ENCODE data around the gene BATF2. TPM values are rescaled to one million over a fixed set of nuclear protein-coding genes. Genes with fewer than 3 reads are reported as not detected.
"Not testable (repeated sequence)": the region's sequence is repeated elsewhere in the genome, so short reads cannot be mapped to it uniquely, and the experiment has no call there.

BATF2 gene
- total and polyA plus RNA-seq, 2 experiments from 2014 or later: 0.79 to 4.0 TPM

- Histone ChIP-seq H3K4me3 (peak overlapping the region; percentile 85), H2AFZ (peak overlapping the region; percentile 93), H3K4me1 (ENCODE audit: insufficient read depth) (peaks cover 13% of the 10 kb centered on the region; the same call in 1 of the 2 replicates), H3K4me2 (ENCODE audit: unreplicated experiment) (peak overlapping the region; percentile 74), H3K9me3 (ENCODE audit: low read depth) (no peaks in the 10 kb centered on the region), H3K9me2 (ENCODE audit: insufficient read depth) (no peaks in the 10 kb centered on the region), H3F3A (ENCODE audit: insufficient read depth) (peaks cover 5% of the 10 kb centered on the region; the same call in 1 of the 2 replicates), H3K36me3 (ENCODE audit: low read depth) (no peaks in the 10 kb centered on the region), H3K9ac (peak overlapping the region; percentile 74; the same call in 1 of the 2 replicates), H3K27me3 (replicated peaks; ENCODE audit: insufficient read depth) (no peaks in the 10 kb centered on the region), H4K20me1 (ENCODE audit: insufficient read depth) (no peaks in the 10 kb centered on the region), H3K79me2 (ENCODE audit: insufficient read depth) (peaks cover 6% of the 10 kb centered on the region; the same call in 1 of the 2 replicates), H3K27ac (peak overlapping the region; percentile 56)
- TF ChIP-seq EZH2phosphoT487 (IDR thresholded peaks at IDR 0.05; ENCODE audit: insufficient read depth, low read depth): no peak
- TF ChIP-seq EZH2 (IDR thresholded peaks at IDR 0.05; ENCODE audit: insufficient read depth, poor library complexity, severe bottlenecking): no peak
- DNase-seq: peak; percentile 72
- in situ Hi-C loops (cut with MboI): no loop called here
- 41 to 44% methylated on average over 10 of the region's 10 CpGs for WGBS, 2 experiments (ENCODE audit: low coverage in 1 of 2, low lambda C conversion rate in 2 of 2, missing lambda C conversion rate in 2 of 2)
Measured at GRCh38 chr11:65026810-65027209, 30.0 kb upstream of the BATF2 start.

GRCh38 chr11:65023502-65023901 is 26.7 kb upstream of the BATF2 start:
- H3F3A ChIP-seq (ENCODE audit: insufficient read depth); H3K9ac ChIP-seq; H2AFZ ChIP-seq; H3K79me2 ChIP-seq (ENCODE audit: insufficient read depth); H3K36me3 ChIP-seq (ENCODE audit: low read depth); H3K4me3 ChIP-seq; H3K27ac ChIP-seq; H3K9me3 ChIP-seq (ENCODE audit: low read depth); in situ Hi-C loops (cut with MboI); H3K27me3 ChIP-seq (replicated peaks; ENCODE audit: insufficient read depth); H3K4me2 ChIP-seq (ENCODE audit: unreplicated experiment); H3K4me1 ChIP-seq (ENCODE audit: insufficient read depth); H3K9me2 ChIP-seq (ENCODE audit: insufficient read depth); DNase-seq; H4K20me1 ChIP-seq (ENCODE audit: insufficient read depth): not testable (repeated sequence)
- 76 to 81% methylated on average over 8 of the region's 8 CpGs for WGBS, 2 experiments (ENCODE audit: low coverage in 1 of 2, low lambda C conversion rate in 2 of 2, missing lambda C conversion rate in 2 of 2)

GRCh38 chr11:65021509-65021908 is 24.7 kb upstream of the BATF2 start:
- H4K20me1 ChIP-seq (ENCODE audit: insufficient read depth): no peaks in the 10 kb centered on the region
- H3K4me1 ChIP-seq (ENCODE audit: insufficient read depth): no peaks in the 10 kb centered on the region
- no peaks in the 10 kb centered on the region for H3K27me3 ChIP-seq (replicated peaks; ENCODE audit: insufficient read depth)
- H3K27ac ChIP-seq: no peak overlapping the region
- 0 out of 2 replicates have a peak, but pooled peaks cover 3% of the 10 kb centered on the region for H3K79me2 ChIP-seq (ENCODE audit: insufficient read depth)
- no peaks in the 10 kb centered on the region for H3K9me2 ChIP-seq (ENCODE audit: insufficient read depth)
- no peak for DNase-seq
- 93 to 95% methylated on average over 6 to 11 of the region's 11 CpGs for WGBS, 2 experiments (ENCODE audit: low coverage in 1 of 2, low lambda C conversion rate in 2 of 2, missing lambda C conversion rate in 2 of 2)
- TF ChIP-seq EZH2phosphoT487 (IDR thresholded peaks at IDR 0.05; ENCODE audit: insufficient read depth, low read depth): no peak
- no peaks in the 10 kb centered on the region for H3F3A ChIP-seq (ENCODE audit: insufficient read depth)
- no peaks in the 10 kb centered on the region for H3K36me3 ChIP-seq (ENCODE audit: low read depth)
- no peak overlapping the region for H3K4me2 ChIP-seq (ENCODE audit: unreplicated experiment)
- H3K9me3 ChIP-seq (ENCODE audit: low read depth): no peaks in the 10 kb centered on the region
- H2AFZ ChIP-seq: no peak overlapping the region
- in situ Hi-C loops (cut with MboI): no loop called here
- H3K9ac ChIP-seq: no peak overlapping the region
- no peak overlapping the region for H3K4me3 ChIP-seq

DNA sequence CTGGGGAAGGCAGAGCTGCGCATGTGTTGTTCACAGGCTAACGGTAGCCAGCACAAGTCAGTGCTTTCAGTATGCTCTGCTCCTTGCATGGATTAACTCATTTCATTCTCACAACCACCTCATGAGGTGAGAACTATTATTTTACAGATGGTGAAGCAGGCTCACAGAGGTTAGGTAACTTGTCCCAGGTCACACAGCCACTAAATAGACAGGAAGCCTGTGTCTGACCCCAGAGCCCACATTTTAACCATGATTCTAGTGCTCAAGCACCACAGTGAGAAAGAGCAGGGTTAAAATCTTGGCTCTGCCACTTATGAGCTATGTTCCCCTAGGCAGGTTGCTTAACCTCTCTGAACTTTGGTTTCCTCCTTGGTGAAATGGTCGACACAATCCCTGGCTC is 24.2 kb upstream of the BATF2 start:
- no peaks in the 10 kb centered on the region for H3K36me3 ChIP-seq (ENCODE audit: low read depth)
- no peak for DNase-seq
- WGBS, 2 experiments (ENCODE audit: low coverage in 1 of 2, low lambda C conversion rate in 2 of 2, missing lambda C conversion rate in 2 of 2): 85 to 86% methylated on average over 3 of the region's 3 CpGs
- no peak for TF ChIP-seq EZH2 (IDR thresholded peaks at IDR 0.05; ENCODE audit: insufficient read depth, poor library complexity, severe bottlenecking)
- TF ChIP-seq EZH2phosphoT487 (IDR thresholded peaks at IDR 0.05; ENCODE audit: insufficient read depth, low read depth): no peak
- no peaks in the 10 kb centered on the region for H3K27me3 ChIP-seq (replicated peaks; ENCODE audit: insufficient read depth)
- no peak overlapping the region for H2AFZ ChIP-seq
- H3K9me3 ChIP-seq (ENCODE audit: low read depth): no peaks in the 10 kb centered on the region
- no peaks in the 10 kb centered on the region for H3K9me2 ChIP-seq (ENCODE audit: insufficient read depth)
- no peak overlapping the region for H3K27ac ChIP-seq
- H3K4me1 ChIP-seq (ENCODE audit: insufficient read depth): no peaks in the 10 kb centered on the region
- no peak overlapping the region for H3K4me2 ChIP-seq (ENCODE audit: unreplicated experiment)
- H4K20me1 ChIP-seq (ENCODE audit: insufficient read depth): no peaks in the 10 kb centered on the region
- in situ Hi-C loops (cut with MboI): no loop called here
- H3K4me3 ChIP-seq: no peak overlapping the region
- H3F3A ChIP-seq (ENCODE audit: insufficient read depth): no peaks in the 10 kb centered on the region
- 0 out of 2 replicates have a peak, but pooled peaks cover 5% of the 10 kb centered on the region for H3K79me2 ChIP-seq (ENCODE audit: insufficient read depth)
- no peak overlapping the region for H3K9ac ChIP-seq

- in situ Hi-C loops (cut with MboI): no loop called here
- no peak for TF ChIP-seq EZH2 (IDR thresholded peaks at IDR 0.05; ENCODE audit: insufficient read depth, poor library complexity, severe bottlenecking)
- TF ChIP-seq EZH2phosphoT487 (IDR thresholded peaks at IDR 0.05; ENCODE audit: insufficient read depth, low read depth): no peak
Measured at GRCh38 chr11:65019824-65020223, 23.1 kb upstream of the BATF2 start.

More at GRCh38 chr11:65019824-65020223, 23.1 kb upstream of the BATF2 start:
- Histone ChIP-seq H4K20me1 (ENCODE audit: insufficient read depth) (no peaks in the 10 kb centered on the region), H3K27ac (no peak overlapping the region), H2AFZ (no peak overlapping the region), H3K36me3 (ENCODE audit: low read depth) (no peaks in the 10 kb centered on the region), H3K4me3 (no peak overlapping the region), H3K27me3 (replicated peaks; ENCODE audit: insufficient read depth) (no peaks in the 10 kb centered on the region), H3K9ac (no peak overlapping the region), H3K9me3 (ENCODE audit: low read depth) (no peaks in the 10 kb centered on the region), H3K79me2 (ENCODE audit: insufficient read depth) (peaks cover 16% of the 10 kb centered on the region), H3F3A (ENCODE audit: insufficient read depth) (no peaks in the 10 kb centered on the region), H3K4me2 (ENCODE audit: unreplicated experiment) (no peak overlapping the region), H3K4me1 (ENCODE audit: insufficient read depth) (no peaks in the 10 kb centered on the region), H3K9me2 (ENCODE audit: insufficient read depth) (no peaks in the 10 kb centered on the region)
- DNase-seq: no peak
- WGBS, 2 experiments (ENCODE audit: low coverage in 1 of 2, low lambda C conversion rate in 2 of 2, missing lambda C conversion rate in 2 of 2): 87 to 88% methylated on average over 7 of the region's 7 CpGs

Data from GM23248 (cell line).